Activated CD8-positive, alpha-beta memory T cell treated with anti-CD3 and anti-CD28 coated beads for 1 hour (primary cell): Measurements from ENCODE around the gene COL13A1.

ENCODE experiments used
- DNase-seq, 2 donors: peaks; one replicate each; pipeline ENCODE4 v3.0.0-alpha.2; 2020; ENCODE audit warnings: low read depth in 1 of 2; ENCODE audit errors: extremely low read depth in 1 of 2

COL13A1 gene

GRCh38 chr10:69818676-69819239, 17.1 kb downstream of the COL13A1 start:
- DNase-seq = no peak

- no peak for DNase-seq
These were observed 18.2 kb downstream of the COL13A1 start for GRCh38 chr10:69819716-69820506.

- no peak for DNase-seq
These were observed 19.1 kb downstream of the COL13A1 start for GRCh38 chr10:69820817-69821216.

- DNase-seq = no peak
These were observed 23.9 kb downstream of the COL13A1 start for GRCh38 chr10:69825604-69826003.

- no peak for DNase-seq
These were observed 24.4 kb downstream of the COL13A1 start for GRCh38 chr10:69826094-69826493.

- DNase-seq = no peak
These were observed 25.3 kb downstream of the COL13A1 start for GRCh38 chr10:69826789-69827554.

- no peak for DNase-seq
These were observed 26.6 kb downstream of the COL13A1 start for GRCh38 chr10:69828144-69828870.

- no peak for DNase-seq
These were observed 28.1 kb downstream of the COL13A1 start for GRCh38 chr10:69829775-69830174.

- no peak for DNase-seq
These were observed 29.6 kb downstream of the COL13A1 start for GRCh38 chr10:69831231-69831855.

GRCh38 chr10:69835233-69835632, 33.5 kb downstream of the COL13A1 start:
- DNase-seq = no peak

- no peak for DNase-seq
These were observed 34.4 kb downstream of the COL13A1 start for GRCh38 chr10:69835875-69836730.

- no peak for DNase-seq
These were observed 35.0 kb downstream of the COL13A1 start for GRCh38 chr10:69836731-69837030.

GRCh38 chr10:69837261-69837660, 35.6 kb downstream of the COL13A1 start:
- DNase-seq = no peak

GRCh38 chr10:69838418-69838817, 36.7 kb downstream of the COL13A1 start:
- DNase-seq = no peak

- no peak for DNase-seq
These were observed 37.1 kb downstream of the COL13A1 start for GRCh38 chr10:69838853-69839252.

- DNase-seq = no peak
These were observed 38.1 kb downstream of the COL13A1 start for GRCh38 chr10:69839696-69840345.

GRCh38 chr10:69840773-69841172, 39.1 kb downstream of the COL13A1 start:
- DNase-seq = no peak

- no peak for DNase-seq
These were observed 40.3 kb downstream of the COL13A1 start for GRCh38 chr10:69842020-69842419.

GRCh38 chr10:69842882-69843281, 41.2 kb downstream of the COL13A1 start:
- DNase-seq = no peak

GRCh38 chr10:69843923-69844322, 42.2 kb downstream of the COL13A1 start:
- DNase-seq = no peak
